Measurements from ENCODE around the gene FN3KRP.
A peak's percentile ranks its signal among the peaks of the same experiment; 100 is the strongest.

Gene FN3KRP, protein sequence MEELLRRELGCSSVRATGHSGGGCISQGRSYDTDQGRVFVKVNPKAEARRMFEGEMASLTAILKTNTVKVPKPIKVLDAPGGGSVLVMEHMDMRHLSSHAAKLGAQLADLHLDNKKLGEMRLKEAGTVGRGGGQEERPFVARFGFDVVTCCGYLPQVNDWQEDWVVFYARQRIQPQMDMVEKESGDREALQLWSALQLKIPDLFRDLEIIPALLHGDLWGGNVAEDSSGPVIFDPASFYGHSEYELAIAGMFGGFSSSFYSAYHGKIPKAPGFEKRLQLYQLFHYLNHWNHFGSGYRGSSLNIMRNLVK

DNA sequence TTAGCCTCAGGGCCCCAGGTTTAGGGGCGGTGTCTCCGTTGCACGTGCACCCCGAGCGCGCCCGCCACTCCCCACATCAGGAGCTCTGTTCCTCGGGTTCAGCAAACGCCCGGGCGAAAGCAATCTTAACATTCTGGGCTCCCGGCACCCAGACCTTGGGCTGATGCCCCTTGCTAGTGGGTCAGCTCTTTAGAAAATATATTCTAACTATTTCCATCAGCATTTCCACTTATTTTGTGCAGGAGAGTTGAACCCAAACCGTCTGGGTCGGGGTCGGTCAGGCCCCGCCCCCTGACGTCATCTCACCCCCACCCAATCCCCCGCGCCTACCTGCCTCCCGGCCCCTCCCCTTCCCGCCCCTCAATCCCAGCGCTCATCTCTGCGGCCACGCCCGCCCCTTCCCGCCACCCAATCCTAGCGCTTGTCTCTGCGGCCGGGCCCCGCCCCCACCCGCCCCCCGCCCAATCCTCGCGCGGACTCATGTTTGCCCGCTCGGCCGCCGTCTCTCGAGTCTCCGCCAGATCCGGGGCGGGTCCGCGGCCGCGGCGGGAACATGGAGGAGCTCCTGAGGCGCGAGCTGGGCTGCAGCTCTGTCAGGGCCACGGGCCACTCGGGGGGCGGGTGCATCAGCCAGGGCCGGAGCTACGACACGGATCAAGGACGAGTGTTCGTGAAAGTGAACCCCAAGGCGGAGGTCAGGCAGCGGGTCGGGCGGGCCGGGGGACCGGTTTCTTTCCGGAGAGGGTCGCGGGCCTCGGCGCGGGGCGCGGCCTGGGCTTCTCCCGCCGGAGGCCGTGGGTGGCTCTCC is at the start of gene FN3KRP:
TSS of gene FN3KRP (plus strand) at position 504 of the 808 bp plus-strand sequence. CDS start at position 554, 50 bp downstream.
- peak; percentile 73 for DNase-seq (ENCODE audit: low read depth)

- no peak for DNase-seq (ENCODE audit: low read depth)
Observed at GRCh38 chr17:82666931-82667667, 49.4 kb upstream of the FN3KRP start.

GRCh38 chr17:82667668-82668000 is 48.9 kb upstream of the FN3KRP start:
- no peak for DNase-seq (ENCODE audit: low read depth)

DNA sequence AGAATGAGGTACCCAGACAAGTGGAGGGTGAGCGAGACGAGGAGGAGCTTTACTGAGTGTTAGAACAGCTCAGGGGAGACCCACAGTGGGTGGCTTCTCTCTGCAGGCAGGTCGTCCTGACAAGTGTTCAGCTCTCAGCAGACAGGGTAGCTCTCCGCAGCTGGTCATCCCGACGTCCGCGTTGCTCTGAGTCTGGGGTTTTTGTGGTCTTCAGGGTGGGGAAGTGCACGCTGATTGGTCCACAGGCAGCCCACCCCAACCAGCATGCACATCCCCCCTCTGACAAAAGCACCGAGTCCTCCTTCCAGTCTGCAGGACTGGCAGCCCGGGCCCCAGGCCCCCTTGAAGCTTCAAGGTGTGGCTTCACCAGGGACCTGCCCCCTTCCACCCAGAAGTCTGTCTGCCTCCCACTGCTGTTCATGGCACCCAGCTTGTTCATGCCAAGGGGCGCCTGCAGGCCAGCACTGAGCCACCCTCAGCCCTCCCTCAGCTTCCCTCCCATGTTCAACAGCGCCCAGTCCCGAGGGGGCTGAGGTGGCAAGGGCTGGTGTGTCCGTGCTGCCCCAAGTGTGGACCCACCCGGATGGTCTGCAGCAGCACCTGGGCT is 48.4 kb upstream of the FN3KRP start:
- no peak for DNase-seq (ENCODE audit: low read depth)

DNA sequence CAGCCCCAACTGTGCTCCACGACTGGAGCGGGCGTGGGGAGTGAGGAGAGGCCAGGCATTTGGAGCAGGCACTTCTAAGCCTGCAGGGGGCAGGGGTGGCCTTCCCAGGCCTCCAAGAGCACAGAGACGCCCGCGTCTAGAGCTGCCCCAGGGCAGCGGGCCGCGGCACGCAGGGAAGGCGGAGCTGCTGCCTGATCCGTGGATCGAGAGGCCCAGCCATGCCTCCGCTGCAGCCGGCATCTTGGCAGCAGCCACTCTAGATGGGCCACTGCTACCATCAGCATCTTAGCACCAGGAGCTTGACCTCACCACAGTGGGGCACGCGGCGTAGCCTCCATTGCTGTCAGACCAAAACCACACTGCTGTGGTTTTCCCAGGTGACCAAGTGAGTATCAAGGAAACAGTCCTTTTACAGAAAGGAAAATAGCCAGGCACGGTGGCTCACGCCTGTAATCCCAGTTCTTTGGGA is 47.8 kb upstream of the FN3KRP start:
- DNase-seq (ENCODE audit: low read depth): peak; percentile 39

- DNase-seq (ENCODE audit: low read depth): no peak
Observed at GRCh38 chr17:82670661-82671450, 45.6 kb upstream of the FN3KRP start.

DNA sequence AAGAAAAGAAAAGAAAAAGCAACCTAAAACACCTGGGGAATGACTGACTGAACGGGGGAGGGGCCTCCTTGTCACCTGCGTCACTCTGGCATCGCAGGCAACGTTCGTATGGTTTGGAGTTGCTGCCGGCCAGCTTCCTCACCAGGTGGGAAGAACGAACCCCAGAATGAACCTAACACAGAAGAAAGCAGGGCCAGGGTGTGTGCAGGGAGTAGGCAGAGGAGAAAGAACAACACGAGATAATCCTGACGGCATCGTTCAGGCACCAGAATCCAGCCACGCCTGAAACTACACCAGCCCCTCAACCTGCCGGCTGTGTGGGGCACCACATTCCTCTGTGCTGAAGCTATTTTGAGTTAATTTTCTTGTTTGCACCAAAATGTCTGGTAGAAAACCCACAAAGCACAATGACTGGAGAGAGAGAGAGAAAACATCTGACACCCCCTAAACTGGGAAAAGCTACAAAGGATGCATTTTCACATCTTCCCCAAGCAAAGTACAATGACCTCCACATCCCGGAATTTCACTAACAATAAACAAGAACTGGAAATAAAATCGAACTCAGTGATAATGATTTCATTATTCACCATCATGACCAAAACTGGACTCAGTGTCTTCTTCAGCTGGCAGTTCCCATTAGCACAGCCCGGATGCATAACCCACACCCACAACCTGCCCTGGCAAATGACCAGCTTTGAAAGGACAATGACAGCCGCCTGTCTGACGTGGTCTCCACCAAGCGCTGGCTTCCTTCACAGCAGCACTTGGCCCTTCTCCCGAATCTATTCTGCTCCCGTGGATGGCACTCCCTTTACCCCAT is 41.6 kb upstream of the FN3KRP start:
- DNase-seq (ENCODE audit: low read depth): no peak

DNA sequence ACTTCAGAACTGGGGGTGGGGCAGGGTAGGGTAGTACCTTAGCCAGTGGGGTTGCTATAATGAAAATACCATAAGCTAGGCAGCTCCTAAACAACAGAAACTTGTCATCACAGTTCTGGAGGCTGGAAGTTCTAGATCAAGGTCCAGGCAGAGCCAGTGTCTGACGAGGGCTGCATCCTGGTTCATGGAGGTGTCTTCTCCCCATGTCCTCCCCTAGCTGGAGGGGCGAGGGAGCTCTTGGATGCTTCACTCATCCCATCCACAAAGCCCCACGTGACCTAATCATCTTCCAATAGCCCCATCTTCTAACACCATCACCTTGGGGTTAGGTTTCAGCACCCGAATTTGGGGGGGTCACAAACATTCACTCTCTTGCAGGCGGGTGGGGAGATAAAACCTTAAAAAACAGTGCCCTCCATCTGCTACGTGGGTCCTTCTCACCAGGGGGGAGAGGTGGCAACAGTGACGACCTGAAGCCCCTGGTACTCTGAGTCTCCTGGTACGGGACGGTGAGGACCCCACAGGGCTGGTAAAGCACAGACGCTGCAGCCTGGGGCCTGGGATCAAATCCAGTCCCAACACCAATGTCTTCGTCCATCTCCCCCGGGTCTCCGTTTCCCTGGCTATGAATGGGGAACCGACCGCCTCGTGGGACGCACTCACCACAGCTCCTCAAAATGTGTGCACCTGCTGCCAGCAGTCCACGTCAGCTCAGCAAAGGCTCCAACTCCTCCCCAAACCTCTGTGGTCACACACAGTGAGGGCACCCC is 40.8 kb upstream of the FN3KRP start:
- no peak for DNase-seq (ENCODE audit: low read depth)

DNA sequence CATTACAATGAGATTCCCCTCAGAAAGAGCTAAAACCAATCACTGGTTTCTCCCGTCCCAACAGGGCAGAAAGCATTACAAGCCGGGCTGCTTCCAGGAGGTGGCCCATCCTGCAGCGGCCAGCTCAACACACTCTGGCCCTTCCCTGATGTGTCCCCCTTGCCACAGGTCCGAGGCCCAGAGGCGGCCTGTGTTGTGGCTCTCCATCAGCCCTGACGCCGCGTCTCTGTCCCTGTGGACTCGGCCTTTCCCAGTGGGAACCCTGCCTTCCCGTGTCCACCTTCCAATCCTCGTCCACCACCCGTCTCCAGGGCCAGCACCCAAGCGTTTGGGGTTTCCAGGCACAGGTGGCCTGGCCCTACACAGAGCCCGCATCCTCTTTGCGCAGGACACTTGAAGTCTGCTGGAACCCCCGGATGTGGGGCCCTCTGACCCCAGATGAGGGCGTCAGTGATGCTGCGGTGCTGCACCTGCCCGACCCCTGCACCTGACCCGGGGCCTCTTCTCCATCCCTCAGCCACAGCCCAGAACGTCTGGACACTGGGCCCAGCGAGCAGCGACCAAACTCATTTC is 39.1 kb upstream of the FN3KRP start:
- no peak for DNase-seq (ENCODE audit: low read depth)

DNA sequence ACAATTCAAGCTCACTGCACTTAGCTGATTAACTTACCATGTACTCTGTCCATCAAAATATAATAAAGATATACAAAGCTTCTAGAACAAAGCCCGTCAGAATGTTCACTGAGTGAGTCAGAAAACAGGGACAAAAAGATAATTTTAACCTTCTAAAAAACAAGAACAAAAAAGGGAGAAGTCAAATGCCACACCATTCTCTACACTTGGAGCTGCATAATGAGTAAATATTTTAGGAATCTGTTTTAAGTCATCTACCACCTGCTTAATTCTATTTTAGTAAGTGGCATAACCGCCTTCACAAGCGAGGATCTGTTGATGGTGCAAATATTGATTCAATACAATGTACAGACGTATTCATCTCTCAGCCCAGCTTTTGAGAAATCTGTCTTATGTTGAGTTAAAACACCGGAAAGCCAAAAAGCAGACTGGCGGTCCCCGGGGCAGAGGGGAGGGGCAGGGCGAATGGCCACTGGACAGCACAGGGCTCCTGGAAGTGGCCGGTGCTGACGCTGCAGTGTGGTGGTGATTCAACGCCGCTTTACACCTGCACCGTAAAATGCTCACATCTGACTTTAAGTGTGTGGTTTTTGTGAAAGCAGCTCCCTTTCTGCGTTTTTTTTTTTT is 38.1 kb upstream of the FN3KRP start:
- DNase-seq (ENCODE audit: low read depth): no peak

GRCh38 chr17:82679586-82680465 is 36.7 kb upstream of the FN3KRP start:
- DNase-seq (ENCODE audit: low read depth): no peak

DNA sequence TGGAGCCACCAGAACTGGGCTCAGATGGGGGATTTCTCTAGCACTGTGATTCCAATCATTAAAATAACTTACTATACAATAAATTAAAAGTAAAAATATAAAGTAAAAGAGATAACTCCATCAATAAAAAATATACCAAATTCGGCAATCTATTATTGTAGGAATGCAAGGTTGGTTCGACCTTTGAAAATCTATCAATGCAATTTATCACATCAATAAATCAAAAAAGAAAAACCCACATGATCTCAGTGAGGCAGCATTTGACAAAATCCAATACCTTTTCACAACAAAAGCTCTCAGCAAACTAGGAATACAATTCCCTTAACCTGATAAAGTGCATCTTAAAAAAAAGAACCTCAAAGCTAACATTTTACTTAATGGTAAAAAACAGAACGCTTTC is 35.0 kb upstream of the FN3KRP start:
- no peak for DNase-seq (ENCODE audit: low read depth)

GRCh38 chr17:82683534-82683933 is 33.0 kb upstream of the FN3KRP start:
- no peak for DNase-seq (ENCODE audit: low read depth)

- DNase-seq (ENCODE audit: low read depth): no peak
Observed at GRCh38 chr17:82684228-82684841, 32.2 kb upstream of the FN3KRP start.

GRCh38 chr17:82685291-82685690 is 31.2 kb upstream of the FN3KRP start:
- no peak for DNase-seq (ENCODE audit: low read depth)

DNA sequence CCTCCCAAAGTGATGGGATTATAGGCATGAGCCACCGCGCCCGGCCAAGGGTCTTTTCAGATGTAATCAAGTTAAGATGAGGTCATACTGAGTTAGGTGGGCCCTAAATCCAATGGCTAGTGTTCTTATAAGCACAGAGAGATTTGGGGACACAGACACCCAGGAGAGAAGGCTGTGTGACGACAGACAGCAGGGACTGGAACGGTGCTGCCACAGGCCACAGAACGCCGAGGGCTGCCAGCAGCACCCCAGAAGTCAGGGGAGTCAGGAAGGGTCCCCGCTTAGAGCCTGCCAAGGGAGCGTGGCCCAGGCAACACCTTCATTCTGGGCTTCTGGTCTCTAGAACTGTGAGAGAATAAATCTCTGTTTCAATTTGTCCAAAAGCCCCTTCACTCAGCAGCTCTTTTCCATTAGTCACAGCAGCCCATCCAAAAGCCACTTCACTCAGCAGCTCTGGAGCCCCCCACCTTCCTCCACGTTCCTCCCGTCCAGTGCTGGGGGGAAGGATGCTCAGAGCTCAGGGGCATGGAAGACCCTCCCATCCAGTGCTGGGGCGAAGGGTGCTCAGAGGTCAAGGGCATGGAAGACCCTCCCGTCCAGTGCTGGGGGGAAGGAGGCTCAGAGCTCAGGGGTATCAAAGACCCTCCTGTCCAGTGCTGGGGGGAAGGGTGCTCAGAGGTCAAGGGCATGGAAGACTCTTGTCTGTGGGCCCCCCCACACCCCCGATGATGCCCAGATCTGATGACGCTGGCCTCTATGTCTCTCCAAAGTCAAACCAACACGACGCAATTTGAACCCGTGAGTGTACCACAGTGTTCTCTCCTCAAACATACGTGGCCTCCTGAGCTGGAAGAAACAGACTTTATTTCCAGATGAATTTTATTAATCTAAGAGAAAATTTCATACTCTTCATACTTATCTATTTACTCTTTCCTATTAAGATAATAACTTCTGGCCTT is 29.9 kb upstream of the FN3KRP start:
- no peak for DNase-seq (ENCODE audit: low read depth)

All from fibroblast of the conjunctiva (primary cell).